ENCODE measurements around the gene CAP1. TPM values are rescaled to one million over a fixed set of nuclear protein-coding genes. Genes with fewer than 3 reads are reported as not detected.

CAP1 gene
- polyA plus RNA-seq, 1 donor = 187 TPM

DNA sequence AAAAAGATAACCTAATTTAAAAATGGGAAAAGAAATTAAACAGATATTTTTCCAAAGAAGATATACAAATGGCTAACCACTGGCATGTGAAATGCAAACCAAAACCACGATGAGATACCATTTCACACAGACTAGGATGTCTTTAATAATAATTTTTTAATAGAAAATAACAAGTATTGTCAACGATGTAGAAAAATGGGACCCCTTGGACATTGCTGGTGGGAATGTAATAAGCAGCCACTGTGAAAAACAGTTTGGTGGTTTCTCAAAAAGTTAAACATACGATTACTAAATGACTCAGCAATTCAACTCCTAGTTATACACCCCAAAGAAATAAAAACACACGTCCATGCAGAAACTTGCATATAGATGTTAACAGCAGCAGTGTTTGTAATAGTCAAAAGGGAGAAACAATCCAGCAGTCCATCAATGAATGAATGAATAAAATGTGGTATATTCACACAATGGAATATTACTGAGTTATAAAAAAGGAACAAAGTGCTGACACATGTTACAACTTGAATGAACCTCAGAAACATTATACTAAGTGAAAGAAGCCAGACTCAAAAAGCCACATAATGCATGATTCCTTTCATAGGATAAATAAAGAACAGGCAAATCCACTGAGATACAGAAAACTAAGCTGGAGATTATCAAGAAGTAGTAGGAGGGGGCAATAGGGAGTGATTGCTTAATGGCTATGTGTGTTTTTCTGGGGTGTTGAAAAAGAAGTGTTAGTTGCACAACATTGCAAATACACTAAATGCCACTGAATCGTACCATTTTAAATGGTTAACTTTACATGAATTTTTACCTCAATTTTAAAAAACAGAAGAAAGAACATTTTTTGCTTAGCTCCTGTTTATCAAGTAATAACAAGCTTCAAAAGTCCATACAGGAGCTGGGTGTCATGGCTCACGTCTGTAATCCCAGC lies 52.4 kb downstream of the CAP1 start:
- DNase-seq = no peak

DNA sequence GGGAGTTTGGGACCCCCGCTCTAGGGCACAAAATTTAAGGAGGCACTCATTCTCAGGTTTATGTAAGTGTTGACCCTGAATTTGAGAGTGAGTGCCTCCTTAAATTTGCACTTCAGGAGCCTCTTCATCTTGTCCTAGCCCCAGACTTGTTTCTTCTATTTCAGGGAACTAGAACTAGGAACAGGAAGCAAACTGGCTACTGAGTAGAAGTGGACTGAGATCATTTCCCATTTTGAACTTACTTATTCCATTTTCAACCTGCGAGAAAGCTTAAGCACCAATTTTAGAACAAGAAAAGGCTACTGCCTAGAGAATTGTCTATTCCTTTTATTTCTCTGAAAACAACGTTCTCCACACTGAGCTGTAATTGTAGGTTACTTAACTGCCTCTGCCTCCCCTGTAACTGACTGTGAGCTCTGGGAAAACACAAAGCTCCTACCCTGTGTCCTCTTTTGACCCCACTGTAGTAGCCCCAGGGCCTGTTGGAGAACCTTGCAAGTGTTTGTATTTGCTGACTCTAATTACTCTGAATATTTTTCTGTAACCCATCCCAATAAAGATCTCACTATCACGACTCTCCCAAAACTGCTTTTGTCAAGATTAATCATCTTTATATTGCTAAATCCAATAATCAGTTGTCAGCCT lies 54.1 kb downstream of the CAP1 start:
- no peak for DNase-seq

DNA sequence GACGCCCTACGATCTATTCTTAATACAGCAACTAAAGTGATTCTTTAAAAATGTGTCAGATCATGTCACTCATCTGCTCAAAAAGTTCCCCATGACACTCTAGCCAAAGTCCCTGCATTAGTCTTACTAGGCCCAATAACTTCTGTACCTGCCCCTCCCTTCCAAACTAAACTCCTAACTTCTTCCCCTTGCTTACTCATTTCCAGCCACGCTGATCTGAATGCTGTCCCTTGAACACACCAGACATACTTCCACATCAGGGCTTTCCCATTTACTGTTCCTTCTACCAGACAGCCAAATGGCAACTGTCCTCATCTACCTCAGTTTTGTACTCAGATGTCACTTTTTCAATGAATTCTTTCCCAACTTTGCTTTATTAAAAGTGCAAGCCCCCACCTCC lies 55.3 kb downstream of the CAP1 start:
- no peak for DNase-seq

DNA sequence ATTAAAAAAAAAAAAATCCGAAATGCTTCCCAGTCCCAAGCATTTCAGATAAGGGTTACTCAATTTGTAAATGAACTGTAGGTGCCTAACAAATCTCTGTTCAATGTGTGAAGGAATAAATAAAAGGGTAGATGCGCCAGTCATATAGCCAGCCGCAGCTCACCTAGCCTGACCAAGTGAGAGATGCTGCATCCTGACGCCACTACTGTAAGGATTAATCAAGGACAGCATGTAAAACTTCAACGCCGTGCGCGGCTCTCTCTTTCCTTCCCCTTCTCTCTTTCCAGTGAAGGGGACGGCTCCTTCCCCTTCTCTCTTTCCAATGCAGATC lies 56.1 kb downstream of the CAP1 start:
- DNase-seq = no peak

DNA sequence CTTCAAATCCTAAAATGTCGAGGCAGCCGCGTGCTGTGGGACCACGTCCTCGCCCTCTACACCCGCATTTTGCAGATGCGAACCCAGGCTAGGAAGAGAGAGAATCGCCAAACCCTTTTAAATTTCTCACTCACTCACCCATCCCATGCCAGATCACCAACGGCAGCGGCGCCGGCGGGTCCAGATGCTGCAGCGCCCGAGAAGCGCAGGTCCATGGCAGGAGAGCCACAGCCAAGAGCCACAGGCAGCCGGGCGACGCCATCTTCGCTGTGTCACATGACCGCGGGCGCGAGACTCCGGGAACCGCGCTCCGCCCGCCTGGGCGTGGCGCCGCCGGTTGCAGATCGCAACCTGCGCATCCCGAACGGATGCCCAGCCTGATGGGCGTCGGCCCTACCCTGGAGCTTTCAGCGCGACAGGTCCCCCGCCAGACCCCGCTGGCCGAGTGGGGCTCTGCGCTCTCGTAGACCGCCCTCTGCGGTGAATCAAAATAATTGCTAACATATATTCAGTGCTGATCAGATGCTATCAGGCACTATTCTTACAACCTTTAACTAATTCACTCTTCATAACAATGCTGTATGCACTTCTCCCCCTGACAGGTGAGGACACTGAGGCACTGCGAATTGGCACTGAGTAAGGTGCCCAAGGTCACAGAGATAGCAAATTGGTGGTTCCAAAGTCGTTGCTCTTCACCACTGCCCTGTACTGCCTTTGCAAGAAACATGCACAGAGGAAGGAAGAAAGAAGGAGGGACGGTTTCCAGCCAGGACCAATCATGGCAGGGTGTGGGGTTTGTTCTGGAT lies 56.7 kb downstream of the CAP1 start, which contains the start of gene PPT1:
PPT1 (minus strand) TSS at position 276 of the 806 bp plus-strand sequence; CDS start at position 262, 14 bp downstream.
- peak; percentile 62 for DNase-seq

DNA sequence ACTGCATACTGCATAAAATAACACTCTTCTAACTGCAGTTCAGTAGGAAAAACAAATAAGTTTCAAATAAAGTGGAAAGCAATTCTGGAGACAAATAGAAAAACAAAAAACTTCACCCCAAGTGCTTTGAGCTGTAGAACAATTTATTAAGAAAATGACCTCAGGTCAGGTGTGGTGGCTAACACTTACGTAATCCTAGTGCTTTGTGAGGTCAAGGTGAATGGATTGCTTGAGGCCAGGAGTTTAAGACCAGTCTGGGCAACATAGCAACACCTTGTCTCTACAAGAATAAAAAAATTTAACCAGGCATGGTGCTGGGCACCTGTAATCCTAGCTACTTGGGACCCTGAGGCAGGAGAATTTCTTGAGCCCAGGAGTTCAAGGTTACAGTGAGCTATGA lies 61.5 kb downstream of the CAP1 start:
- no peak for DNase-seq

DNA sequence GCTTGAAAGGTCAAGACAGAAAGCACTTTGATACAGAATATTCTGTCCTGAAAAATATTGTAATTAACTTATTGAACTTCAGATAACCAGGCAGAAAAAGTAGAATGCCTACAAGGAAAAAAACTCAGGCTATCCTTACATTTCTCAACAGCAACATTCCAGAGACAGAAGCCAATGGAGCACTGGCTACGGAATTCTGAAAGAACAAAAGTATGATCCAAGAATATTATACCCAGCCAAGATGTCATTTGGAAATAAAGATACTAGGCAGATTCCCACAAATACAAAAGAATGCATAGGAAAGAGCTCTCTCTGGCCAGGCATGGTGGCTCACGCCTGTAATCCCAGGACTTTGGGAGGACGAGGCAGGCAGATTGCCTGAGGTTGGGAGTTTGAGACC lies 62.4 kb downstream of the CAP1 start:
- no peak for DNase-seq

DNA sequence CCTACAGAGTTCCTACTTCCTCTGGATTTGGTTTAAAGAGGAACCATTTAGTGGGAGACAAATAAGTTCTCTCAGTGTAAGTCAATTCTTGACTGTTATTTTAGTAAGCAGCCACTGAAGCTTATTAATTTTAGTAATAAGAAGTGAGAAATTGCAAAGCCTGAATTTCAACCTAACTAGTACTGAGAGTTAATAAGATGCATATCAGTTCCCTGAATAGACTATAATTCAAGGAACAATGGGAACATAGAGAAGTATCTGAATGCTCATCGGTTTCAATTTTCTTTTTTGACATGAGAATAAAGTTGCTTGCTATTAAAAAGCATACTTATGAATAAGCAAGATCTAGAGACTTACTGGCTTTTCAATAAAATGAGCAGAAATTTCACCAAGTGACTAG lies 64.5 kb downstream of the CAP1 start:
- DNase-seq = no peak

DNA sequence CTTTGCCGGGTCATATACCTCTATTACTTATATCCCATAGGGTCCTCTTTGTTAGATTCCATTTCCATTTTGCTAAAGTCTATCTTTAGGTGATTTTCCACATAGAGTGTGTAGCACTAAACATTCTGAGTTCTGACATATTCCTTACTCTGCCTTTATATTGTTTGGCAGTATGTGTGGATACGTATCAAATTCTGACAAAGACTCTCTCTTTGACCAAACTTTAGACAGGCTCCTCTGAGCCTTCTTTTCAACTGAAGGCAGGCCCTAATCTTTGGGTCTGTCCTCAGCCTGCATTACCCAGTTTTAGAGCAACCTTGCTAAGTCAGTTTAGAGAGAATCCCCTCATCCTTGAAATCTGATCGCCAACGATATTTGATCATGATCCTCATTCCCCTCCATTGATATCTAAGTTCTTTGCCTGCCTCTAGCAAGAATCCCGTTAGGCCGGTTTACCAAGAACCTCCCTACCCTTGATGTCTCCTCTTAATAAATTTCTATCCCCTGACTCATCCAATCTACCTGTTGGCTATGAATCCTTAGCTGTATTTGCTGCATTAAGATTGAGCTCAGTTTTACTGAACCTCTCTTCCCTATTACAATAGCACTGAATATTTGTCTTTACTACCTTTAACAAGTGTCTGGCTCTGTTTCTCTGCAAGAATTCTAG lies 66.9 kb downstream of the CAP1 start:
- DNase-seq = no peak

DNA sequence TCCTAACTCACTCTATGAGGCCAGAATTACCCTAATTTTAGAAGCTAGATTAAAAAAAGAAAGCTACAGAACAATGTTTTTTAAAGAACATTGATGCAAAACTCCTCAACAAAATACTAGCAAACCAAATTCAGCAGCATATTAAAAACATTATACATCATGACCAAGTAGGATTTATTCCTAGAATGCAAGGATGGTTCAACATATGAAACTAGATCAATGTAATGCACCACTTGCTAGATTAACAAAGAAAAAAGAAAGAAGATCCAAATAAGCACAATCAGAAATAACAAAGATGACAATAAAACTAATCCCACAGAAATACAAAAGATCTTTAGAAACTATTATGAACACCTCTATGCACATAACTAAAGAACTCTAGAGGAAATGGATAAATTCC lies 69.9 kb downstream of the CAP1 start:
- DNase-seq = no peak

DNA sequence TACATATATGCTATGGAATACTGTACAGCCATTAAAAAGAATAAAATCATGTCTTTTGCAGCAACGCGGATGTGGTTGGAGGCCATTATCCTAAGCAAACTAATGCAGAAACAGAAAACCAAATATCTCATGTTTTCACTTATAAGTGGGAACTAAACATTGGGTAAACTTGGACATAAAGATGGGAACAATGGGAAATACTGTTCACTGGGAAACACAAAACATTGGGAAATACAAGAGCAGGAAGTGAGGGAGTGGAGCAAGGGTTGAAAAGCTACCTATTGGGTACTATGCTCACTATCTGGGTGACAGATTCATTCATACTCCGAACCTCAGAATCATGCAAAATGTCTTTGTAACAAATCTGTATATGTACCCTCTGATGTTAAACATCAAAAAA lies 73.9 kb downstream of the CAP1 start:
- no peak for DNase-seq

DNA sequence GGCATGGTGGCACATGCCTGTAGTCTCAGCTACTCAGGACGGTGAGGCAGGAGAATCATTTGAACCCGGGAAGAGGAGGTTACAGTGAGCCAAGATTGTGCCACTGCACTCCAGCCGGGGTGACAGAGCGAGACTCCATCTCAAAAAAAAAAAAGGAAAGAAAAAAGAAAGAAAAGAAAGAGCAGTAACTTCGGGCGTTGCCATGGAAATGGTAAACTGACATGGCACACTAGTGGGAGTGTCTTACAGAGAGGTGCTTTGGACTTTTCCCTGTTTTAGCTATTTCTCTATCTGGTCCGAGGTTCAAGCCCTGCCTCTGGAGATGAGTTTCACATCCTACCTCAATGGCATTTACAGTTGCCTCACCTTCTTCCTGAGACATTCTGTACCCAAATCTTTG lies 79.6 kb downstream of the CAP1 start:
- DNase-seq = no peak

Other genes starting within 250 kb of the CAP1 start
- gene TRIT1, start 157.2 kb upstream of the CAP1 start, polyA plus RNA-seq (ENCODE audit: insufficient read length) = 51.3 TPM
- 7.1 TPM for gene MYCL, start 138.8 kb upstream of the CAP1 start, polyA plus RNA-seq (ENCODE audit: insufficient read length)
- gene MFSD2A, start 85.6 kb upstream of the CAP1 start, polyA plus RNA-seq (ENCODE audit: insufficient read length) = 2.0 TPM
- gene PPT1, start 56.5 kb downstream of the CAP1 start, polyA plus RNA-seq (ENCODE audit: insufficient read length) = 110 TPM
- gene RLF, start 120.7 kb downstream of the CAP1 start, polyA plus RNA-seq (ENCODE audit: insufficient read length) = 28.4 TPM
- not detected for gene TMCO2, start 207.2 kb downstream of the CAP1 start, polyA plus RNA-seq (ENCODE audit: insufficient read length)
- 61.2 TPM for gene ZMPSTE24, start 217.5 kb downstream of the CAP1 start, polyA plus RNA-seq (ENCODE audit: insufficient read length)

All from left kidney (tissue), 2 donors.